Duodenal mucosa (tissue), 2 donors: ENCODE measurements around the gene SLC29A2.
A peak's percentile ranks its signal among the peaks of the same experiment; 100 is the strongest.
"Not testable (repeated sequence)": the region's sequence is repeated elsewhere in the genome, so short reads cannot be mapped to it uniquely, and the experiment has no call there.

Source experiments
- H3K27ac ChIP-seq: one replicate; pipeline ENCODE4 v1.7.0; 2013; ENCODE audit warnings: low read depth, low read length
- H3K27me3 ChIP-seq, 2 donors: one replicate each; pipeline ENCODE4 v1.7.0; 2013; ENCODE audit warnings: low read length in 2 of 2, control low read depth in 1 of 2; ENCODE audit not compliant: insufficient read depth in 2 of 2, control insufficient read depth in 1 of 2
- H3K36me3 ChIP-seq, 2 donors: one replicate each; pipeline ENCODE4 v1.7.0; 2013; ENCODE audit warnings: low read length in 2 of 2, control low read depth in 1 of 2; ENCODE audit not compliant: insufficient read depth in 2 of 2, control insufficient read depth in 1 of 2
- H3K4me1 ChIP-seq, 2 donors: one replicate each; pipeline ENCODE4 v1.7.0; 2013; ENCODE audit warnings: low read length in 2 of 2, control low read depth in 1 of 2; ENCODE audit not compliant: insufficient read depth in 2 of 2, control insufficient read depth in 1 of 2
- H3K4me3 ChIP-seq, 2 donors: one replicate each; pipeline ENCODE4 v1.7.0; 2013; ENCODE audit warnings: low read length in 2 of 2, low read depth in 1 of 2
- H3K9ac ChIP-seq, 2 donors: one replicate each; pipeline ENCODE4 v1.7.0; 2013; ENCODE audit warnings: low read length in 2 of 2, low read depth in 1 of 2
- H3K9me3 ChIP-seq, 2 donors: one replicate each; pipeline ENCODE4 v1.7.0; 2013; ENCODE audit warnings: low read length in 2 of 2, control low read depth in 1 of 2; ENCODE audit not compliant: control insufficient read depth in 1 of 2

The SLC29A2 gene

DNA sequence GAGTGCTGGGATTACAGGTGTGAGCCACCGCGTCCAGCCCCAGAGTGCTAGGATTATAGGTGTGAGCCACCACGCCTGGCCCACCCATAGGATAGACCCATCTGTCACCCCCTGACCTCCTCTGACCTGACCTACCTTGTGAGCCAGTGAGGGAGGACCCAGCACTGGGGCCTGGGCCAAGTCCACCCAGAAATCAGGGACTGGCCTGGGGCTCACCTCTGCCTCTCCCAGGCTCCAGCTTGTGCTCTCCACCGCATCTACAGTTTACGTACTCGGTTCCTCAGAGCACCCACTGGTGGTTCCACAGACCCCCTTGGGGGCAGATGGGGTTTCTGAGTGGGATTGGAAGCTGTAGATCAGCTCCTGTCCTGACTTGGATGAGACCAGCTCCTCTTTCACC is 6.4 kb downstream of the SLC29A2 start:
- H3K27ac ChIP-seq, result no peak overlapping the region

DNA sequence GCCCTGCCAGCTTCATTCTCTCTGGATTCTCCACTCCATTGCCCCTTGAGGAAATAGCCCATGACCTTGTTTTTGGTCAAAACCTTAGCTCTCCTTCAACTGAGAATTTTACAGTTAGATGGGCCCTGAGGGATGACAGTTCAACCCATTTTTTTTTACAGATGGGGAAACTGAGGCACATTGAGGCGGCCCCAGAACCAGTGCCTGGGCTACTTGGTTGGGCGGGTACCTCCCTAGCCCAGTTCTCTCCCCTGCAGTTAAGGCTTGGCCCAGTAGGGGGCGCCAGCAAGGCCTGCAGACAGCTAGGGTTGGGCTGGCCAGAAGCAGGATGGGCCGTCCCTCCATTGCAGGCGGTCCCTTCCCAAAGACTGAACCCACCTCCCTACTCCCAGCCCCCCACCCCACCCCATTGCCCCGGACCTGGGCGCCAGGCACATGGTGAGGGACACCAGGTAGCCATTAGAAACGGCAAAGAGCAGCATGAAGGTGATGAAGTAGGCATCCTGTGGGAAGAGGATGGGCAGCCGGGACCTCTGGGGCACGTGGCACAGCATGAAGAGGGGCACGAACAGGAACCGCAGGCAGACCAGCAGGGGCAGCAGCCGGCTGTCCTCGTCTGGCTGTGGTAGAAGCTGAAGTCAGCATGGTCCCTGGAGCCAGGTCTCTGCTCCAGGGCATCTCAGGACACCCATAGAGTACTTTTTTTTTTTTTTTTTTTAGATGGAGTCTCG is 7.6 kb downstream of the SLC29A2 start:
- Histone ChIP-seq H3K9me3 (no peaks in the 10 kb centered on the region), H3K27me3 (no peaks in the 10 kb centered on the region), H3K27ac (no peak overlapping the region), H3K36me3 (peaks cover 8 to 54% of the 10 kb centered on the region in 2 donors), H3K4me1 (no peaks in the 10 kb centered on the region), H3K9ac (no peak overlapping the region), H3K4me3 (no peak overlapping the region)

More for the DNA sequence above, 6.4 kb downstream of the SLC29A2 start:
- H3K9ac ChIP-seq, result no peak overlapping the region
- no peaks in the 10 kb centered on the region for H3K27me3 ChIP-seq
- no peak overlapping the region for H3K4me3 ChIP-seq
- H3K9me3 ChIP-seq, result no peaks in the 10 kb centered on the region
- peaks cover 8 to 9% of the 10 kb centered on the region in 2 donors for H3K4me1 ChIP-seq
- peaks cover 8 to 49% of the 10 kb centered on the region in 2 donors for H3K36me3 ChIP-seq

DNA sequence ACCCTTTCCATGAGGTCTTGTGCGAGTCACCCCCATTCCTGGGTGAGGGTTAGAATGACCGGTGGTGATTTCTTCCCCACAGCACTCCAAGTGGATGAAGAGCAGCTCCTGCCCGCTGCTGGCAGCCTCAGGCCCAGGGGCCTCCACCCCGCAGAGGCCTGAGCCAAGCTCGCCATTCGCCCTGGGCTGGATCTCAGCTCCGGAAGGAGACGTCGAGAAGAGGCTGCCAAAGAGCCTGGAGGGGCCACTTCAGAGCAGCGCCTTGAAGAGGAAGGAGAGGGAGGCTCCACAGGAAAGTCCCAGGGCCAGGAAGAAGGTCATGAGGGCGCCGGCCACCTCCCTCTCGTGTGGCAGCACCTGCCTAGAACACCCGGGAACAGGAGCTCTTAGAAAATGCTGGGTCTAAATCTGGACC is 8.4 kb downstream of the SLC29A2 start:
- no peaks in the 10 kb centered on the region for H3K9me3 ChIP-seq
- H3K27me3 ChIP-seq, result no peaks in the 10 kb centered on the region
- no peak overlapping the region for H3K4me3 ChIP-seq
- H3K36me3 ChIP-seq, result peaks cover 8 to 46% of the 10 kb centered on the region in 2 donors
- no peak overlapping the region for H3K9ac ChIP-seq
- H3K4me1 ChIP-seq, result no peaks in the 10 kb centered on the region
- no peak overlapping the region for H3K27ac ChIP-seq

DNA sequence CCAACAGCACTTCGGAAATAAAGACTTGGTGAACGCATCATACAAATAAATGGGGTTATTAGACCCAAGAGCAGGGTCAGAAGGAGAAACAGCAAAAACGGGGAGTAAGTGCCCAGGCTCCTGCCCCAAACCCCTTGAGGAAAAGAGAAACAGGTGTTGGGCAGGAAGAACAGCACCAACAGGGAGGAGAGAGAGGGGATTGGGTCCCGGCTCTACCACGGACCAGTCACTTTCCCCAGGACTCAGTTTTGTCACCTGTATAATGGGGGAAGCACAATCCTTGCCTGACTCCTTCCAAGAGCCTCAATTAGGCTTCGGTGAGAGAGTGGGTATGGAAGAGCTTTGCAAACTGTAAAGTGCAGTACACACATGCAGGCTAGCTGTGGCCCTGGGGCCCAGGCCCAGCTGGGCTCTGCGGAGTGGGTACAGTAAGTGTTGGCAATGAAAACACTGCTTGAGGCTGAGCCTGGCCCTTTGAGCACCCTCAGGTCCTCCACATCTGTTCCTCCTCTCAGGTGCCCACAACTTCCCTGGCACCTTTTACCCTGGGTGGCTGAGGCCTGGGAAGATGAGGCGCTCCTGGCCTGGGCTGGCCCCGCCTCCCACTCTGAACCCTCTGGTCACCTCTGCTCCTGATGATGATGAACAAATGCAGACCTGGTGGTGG is 8.9 kb downstream of the SLC29A2 start:
- Histone ChIP-seq H3K27me3 (no peaks in the 10 kb centered on the region), H3K9ac (no peak overlapping the region), H3K9me3 (no peaks in the 10 kb centered on the region), H3K4me3 (no peak overlapping the region), H3K4me1 (no peaks in the 10 kb centered on the region), H3K36me3 (peaks cover 8 to 42% of the 10 kb centered on the region in 2 donors), H3K27ac (no peak overlapping the region)

DNA sequence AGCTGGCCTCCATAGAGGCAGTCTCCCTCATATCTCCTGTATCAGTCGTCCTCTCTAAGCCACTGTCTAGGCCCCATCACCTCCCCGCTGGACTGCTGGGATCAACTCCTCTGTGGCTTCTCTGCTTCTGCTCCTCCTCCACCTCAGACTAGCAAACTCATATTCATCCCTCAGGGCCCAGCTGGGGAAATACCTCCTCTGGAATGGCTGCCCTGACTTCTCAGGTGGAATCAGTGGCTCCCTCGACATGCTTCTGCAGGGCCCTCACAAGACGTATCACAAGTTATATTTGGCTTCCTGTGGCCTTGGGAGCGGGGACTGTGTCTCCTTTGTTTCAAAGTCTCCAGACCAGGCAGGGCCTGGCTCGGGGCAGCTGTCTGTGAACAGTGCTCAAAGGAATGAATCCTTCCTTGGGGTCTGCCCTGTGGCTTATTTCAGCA is 10.0 kb downstream of the SLC29A2 start:
- Histone ChIP-seq H3K36me3 (peaks cover 6 to 35% of the 10 kb centered on the region in 2 donors), H3K9ac (no peak overlapping the region), H3K27ac (no peak overlapping the region), H3K4me1 (no peaks in the 10 kb centered on the region), H3K9me3 (no peaks in the 10 kb centered on the region), H3K4me3 (no peak overlapping the region), H3K27me3 (no peaks in the 10 kb centered on the region)

DNA sequence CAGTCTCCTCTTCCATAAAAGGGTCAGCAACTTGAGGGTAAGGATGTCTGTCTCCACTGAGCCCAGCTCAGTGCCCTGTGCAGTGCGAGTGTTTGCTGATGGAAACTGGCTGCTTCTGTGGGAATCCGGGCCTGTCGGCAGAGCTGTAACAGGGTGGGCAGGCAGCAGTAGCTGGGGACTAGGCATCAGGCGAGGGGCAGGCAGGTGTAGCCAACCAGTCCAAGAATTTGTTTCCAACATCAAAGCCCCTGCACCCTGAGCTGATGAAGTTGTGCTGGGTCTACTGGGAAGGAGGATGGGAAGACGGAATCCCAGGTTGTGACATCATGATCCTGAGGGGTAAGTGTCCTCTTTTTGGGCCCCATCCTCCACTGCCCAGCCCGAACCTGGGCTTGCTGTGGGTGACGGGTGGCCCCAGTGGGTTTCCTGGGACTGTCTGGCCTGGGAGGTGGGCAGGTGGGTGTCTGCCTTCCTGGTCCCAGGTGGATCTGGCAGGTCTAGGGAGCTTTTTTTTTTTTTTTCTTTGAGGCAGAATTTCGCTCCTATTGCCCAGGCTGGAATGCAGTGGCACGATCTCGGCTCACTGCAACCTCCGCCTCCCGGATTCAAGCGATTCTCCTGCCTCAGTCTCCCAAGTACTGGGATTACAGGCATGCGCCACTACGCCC is 11.0 kb downstream of the SLC29A2 start:
- Histone ChIP-seq H3K9me3 (no peaks in the 10 kb centered on the region), H3K4me1 (no peaks in the 10 kb centered on the region), H3K27ac (no peak overlapping the region), H3K9ac (no peak overlapping the region), H3K36me3 (peaks cover 6 to 35% of the 10 kb centered on the region in 2 donors), H3K27me3 (no peaks in the 10 kb centered on the region), H3K4me3 (no peak overlapping the region)

DNA sequence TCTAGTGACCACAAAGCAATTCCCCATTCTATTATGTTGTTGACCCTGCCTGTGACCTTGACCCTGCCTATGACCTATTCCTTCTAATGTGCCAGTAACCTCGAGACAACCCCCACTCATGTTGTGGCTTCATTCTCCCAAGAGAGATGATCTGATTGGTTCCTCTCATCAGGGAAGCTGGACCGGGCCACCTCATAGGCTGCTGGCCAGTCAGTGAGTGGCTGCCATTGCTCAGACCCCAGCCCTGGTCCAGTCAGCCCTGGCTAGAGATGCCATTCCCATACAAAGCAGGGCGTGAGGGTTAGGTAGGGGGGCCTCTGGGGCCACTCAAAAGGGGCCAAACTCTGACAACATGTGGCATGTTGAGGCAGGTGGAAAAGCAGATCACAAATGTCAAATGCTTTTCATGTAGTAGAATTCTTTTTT is 11.9 kb downstream of the SLC29A2 start:
- Histone ChIP-seq H3K9ac (no peak overlapping the region), H3K4me1 (no peaks in the 10 kb centered on the region), H3K27me3 (no peaks in the 10 kb centered on the region), H3K4me3 (no peak overlapping the region), H3K9me3 (no peaks in the 10 kb centered on the region), H3K27ac (no peak overlapping the region), H3K36me3 (peaks cover 6 to 35% of the 10 kb centered on the region in 2 donors)

DNA sequence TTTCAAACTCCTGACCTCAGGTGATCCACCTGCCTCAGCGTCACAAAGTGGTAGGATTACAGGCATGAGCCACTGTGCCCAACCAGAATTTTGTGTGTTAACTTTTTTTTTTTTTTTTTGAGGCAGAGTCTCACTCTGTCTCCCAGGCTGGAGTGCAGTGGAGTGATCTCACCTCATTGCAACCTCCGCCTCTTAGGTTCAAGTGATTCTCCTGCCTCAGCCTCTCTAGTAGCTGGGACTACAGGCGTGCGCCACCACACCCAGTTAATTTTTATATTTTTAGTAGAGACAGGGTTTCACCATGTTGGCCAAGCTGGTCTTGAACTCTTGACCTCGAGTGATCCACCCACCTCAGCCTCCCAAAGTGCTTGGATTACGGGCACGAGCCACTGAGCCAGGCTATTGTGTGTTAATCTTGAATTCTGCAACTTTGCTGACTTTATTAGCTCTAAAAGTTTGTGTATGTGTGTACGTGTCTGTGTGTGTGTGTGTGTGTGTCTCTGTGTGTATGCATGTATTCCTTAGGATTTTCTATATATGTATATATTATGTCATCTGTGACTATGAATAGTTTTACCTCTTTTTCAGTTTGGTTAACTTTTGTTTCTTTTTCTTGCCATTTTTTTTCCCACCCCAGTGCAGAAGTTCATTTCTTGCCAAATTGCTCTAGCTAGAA is 20.9 kb downstream of the SLC29A2 start:
- H3K27me3 ChIP-seq, H3K36me3 ChIP-seq, H3K9me3 ChIP-seq: not testable (repeated sequence)
- H3K4me1 ChIP-seq, result peaks cover 21 to 30% of the 10 kb centered on the region in 2 donors
- H3K4me3 ChIP-seq, result peak overlapping the region; percentile 14 to 42
- H3K27ac ChIP-seq, result peak overlapping the region; percentile 67
- H3K9ac ChIP-seq, result peak overlapping the region in 1 of 2 donors; percentile 36

DNA sequence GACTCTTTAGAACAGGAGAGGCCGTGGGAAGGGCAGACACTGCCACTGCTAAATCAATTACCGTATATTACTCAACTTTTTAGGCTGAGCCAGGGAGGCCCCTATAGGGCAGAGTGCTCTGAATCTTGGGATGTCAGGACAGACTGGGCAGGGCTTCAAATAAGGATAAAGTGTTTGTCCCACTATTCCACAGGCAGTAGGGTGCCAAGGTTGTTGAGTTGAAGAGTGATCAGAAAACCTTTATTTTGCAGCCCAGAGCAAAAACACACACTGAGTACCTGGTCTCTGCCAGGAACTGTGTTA is 22.5 kb downstream of the SLC29A2 start:
- peaks cover 27 to 41% of the 10 kb centered on the region in 2 donors for H3K4me1 ChIP-seq
- peak overlapping the region; percentile 12 to 30 for H3K9ac ChIP-seq
- peaks cover 0 to 1% of the 10 kb centered on the region in 2 donors for H3K36me3 ChIP-seq
- peak overlapping the region; percentile 22 to 84 for H3K4me3 ChIP-seq
- H3K27me3 ChIP-seq, result no peaks in the 10 kb centered on the region
- H3K9me3 ChIP-seq, result no peaks in the 10 kb centered on the region
- H3K27ac ChIP-seq, result no peak overlapping the region
